Endodermal cell (in vitro differentiated cells): Measurements from ENCODE around the gene LPIN1. TPM values are rescaled to one million over a fixed set of nuclear protein-coding genes. Genes with fewer than 3 reads are reported as not detected.

ENCODE experiments used
- DNase-seq: peaks from one replicate; pipeline ENCODE4 v3.0.0-alpha.2; 2017
- H3K27ac ChIP-seq: 2 replicates; pipeline ENCODE4 v1.5.1; 2013; ENCODE audit warnings: mild to moderate bottlenecking, low read depth, low read length, moderate library complexity
- H3K27me3 ChIP-seq: 2 replicates; pipeline ENCODE4 v1.6.1; 2013; ENCODE audit warnings: mild to moderate bottlenecking, low read length, moderate library complexity; ENCODE audit not compliant: insufficient read depth, control insufficient read depth, poor library complexity, severe bottlenecking
- H3K36me3 ChIP-seq: 2 replicates; pipeline ENCODE4 v1.7.0; 2013; ENCODE audit warnings: mild to moderate bottlenecking, low read length, moderate library complexity; ENCODE audit not compliant: control insufficient read depth, insufficient read depth
- H3K4me1 ChIP-seq: one replicate; pipeline ENCODE4 v1.7.0; 2013; ENCODE audit warnings: low read length; ENCODE audit not compliant: control insufficient read depth, insufficient read depth
- H3K4me3 ChIP-seq: 2 replicates; pipeline ENCODE4 v1.5.1; 2013; ENCODE audit warnings: mild to moderate bottlenecking, low read length, moderate library complexity
- H3K9ac ChIP-seq: 2 replicates; pipeline ENCODE4 v1.6.1; 2013; ENCODE audit warnings: mild to moderate bottlenecking, low read length, moderate library complexity; ENCODE audit not compliant: poor library complexity, severe bottlenecking; ENCODE audit errors: extremely low read depth
- H3K9me3 ChIP-seq: 2 replicates; pipeline ENCODE4 v1.6.1; 2013; ENCODE audit warnings: mild to moderate bottlenecking, low read length, moderate library complexity; ENCODE audit not compliant: control insufficient read depth
- H3K27ac Mint-ChIP-seq: 2 replicates; pipeline ENCODE4 v1.8.0; 2020; ENCODE audit warnings: mixed read lengths
- H3K27me3 Mint-ChIP-seq: 2 replicates; pipeline ENCODE4 v1.8.0; 2021; ENCODE audit warnings: mild to moderate bottlenecking, mixed read lengths; ENCODE audit not compliant: insufficient read depth
- H3K36me3 Mint-ChIP-seq: 2 replicates; pipeline ENCODE4 v1.8.0; 2020; ENCODE audit warnings: low read depth, mixed read lengths
- H3K4me1 Mint-ChIP-seq: 2 replicates; pipeline ENCODE4 v1.8.0; 2020; ENCODE audit warnings: mixed read lengths
- H3K4me3 Mint-ChIP-seq: 2 replicates; pipeline ENCODE4 v1.8.0; 2020; ENCODE audit warnings: mild to moderate bottlenecking, moderate library complexity, mixed read lengths
- H3K9me3 Mint-ChIP-seq: 2 replicates; pipeline ENCODE4 v1.8.0; 2020; ENCODE audit warnings: mild to moderate bottlenecking, mixed read lengths
- WGBS, 2 experiments: methylation state at CpG; one replicate each; pipeline versions ENCODE4 v1.1.5 to v1.1.7; 2013; ENCODE audit warnings: missing lambda C conversion rate in 2 of 2, mixed read lengths in 1 of 2; ENCODE audit not compliant: insufficient coverage in 1 of 2, insufficient read length in 1 of 2; 5-methylcytosine and 5-hydroxymethylcytosine counted together
- total RNA-seq, 2 donors: library from RNA; stranded (reverse); fragmentation: NEBNext Ultra II Directional in 1 of 2; extraction: Animal tissue kit (Norgen Biotek cat#: 25700) in 1 of 2; gene quantifications; 2 replicates in 1 of 2; 3 replicates in 1 of 2; pipeline ENCODE4 v1.2.1, GENCODE V29; 2021
- TF ChIP-seq, protein P1 (sequence below): fragments of 200-600 bp; sonication (generic); conservative IDR thresholded peaks from 2 replicates; pipeline ENCODE4 v1.5.0; 2021; ENCODE audit warnings: antibody characterized with exemption, mild to moderate bottlenecking

Gene LPIN1
- total RNA-seq, 2 donors from 2014 or later, result 23.9 to 24.3 TPM

- TF ChIP-seq, protein P1, sequence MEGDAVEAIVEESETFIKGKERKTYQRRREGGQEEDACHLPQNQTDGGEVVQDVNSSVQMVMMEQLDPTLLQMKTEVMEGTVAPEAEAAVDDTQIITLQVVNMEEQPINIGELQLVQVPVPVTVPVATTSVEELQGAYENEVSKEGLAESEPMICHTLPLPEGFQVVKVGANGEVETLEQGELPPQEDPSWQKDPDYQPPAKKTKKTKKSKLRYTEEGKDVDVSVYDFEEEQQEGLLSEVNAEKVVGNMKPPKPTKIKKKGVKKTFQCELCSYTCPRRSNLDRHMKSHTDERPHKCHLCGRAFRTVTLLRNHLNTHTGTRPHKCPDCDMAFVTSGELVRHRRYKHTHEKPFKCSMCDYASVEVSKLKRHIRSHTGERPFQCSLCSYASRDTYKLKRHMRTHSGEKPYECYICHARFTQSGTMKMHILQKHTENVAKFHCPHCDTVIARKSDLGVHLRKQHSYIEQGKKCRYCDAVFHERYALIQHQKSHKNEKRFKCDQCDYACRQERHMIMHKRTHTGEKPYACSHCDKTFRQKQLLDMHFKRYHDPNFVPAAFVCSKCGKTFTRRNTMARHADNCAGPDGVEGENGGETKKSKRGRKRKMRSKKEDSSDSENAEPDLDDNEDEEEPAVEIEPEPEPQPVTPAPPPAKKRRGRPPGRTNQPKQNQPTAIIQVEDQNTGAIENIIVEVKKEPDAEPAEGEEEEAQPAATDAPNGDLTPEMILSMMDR, result no peak
- H3K27me3 Mint-ChIP-seq, result no peaks in the 10 kb centered on the region
- Histone ChIP-seq H3K27ac (no peak overlapping the region), H3K9ac (no peak overlapping the region), H3K9me3 (peaks cover 9% of the 10 kb centered on the region), H3K4me1 (peaks cover 11% of the 10 kb centered on the region), H3K27me3 (no peaks in the 10 kb centered on the region), H3K36me3 (no peaks in the 10 kb centered on the region), H3K4me3 (no peak overlapping the region)
- H3K9me3 Mint-ChIP-seq, result no peaks in the 10 kb centered on the region
- no peaks in the 10 kb centered on the region for H3K36me3 Mint-ChIP-seq
- H3K4me1 Mint-ChIP-seq, result peaks cover 18% of the 10 kb centered on the region
- H3K27ac Mint-ChIP-seq, result no peak overlapping the region
- DNase-seq, result peak; percentile 41
- H3K4me3 Mint-ChIP-seq, result no peak overlapping the region
- 89 to 90% methylated on average over 8 of the region's 8 CpGs for WGBS, 2 experiments
These were observed 123.1 kb downstream of the LPIN1 start for GRCh38 chr2:11869391-11869991.

DNA sequence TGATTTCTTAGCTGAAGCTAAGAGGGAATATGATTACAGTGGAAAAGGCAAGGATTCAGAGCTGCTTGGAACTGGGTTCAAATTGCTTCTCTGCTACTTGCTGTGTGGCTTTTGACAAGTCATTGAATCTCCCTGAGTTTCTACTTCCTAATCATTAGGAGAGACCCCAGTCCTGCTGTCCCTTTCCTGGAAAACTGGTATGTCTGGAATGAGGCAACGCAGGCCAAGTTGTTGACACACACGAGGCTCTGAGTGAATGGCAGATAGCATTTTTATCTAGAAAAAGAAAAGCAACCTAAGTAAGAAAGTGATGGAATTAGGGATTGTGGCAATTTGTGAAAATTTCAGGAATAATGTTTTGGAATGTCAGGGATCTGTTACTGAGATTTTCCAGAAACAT, 123.6 kb downstream of the LPIN1 start:
- 44 to 57% methylated on average over 2 of the region's 2 CpGs for WGBS, 2 experiments
- Histone ChIP-seq H3K4me3 (no peak overlapping the region), H3K36me3 (no peaks in the 10 kb centered on the region), H3K9me3 (peaks cover 9% of the 10 kb centered on the region), H3K27me3 (no peaks in the 10 kb centered on the region), H3K27ac (no peak overlapping the region), H3K9ac (no peak overlapping the region), H3K4me1 (peaks cover 11% of the 10 kb centered on the region)
- Mint-ChIP-seq H3K9me3 (no peaks in the 10 kb centered on the region), H3K4me3 (no peak overlapping the region), H3K27me3 (no peaks in the 10 kb centered on the region), H3K4me1 (peaks cover 20% of the 10 kb centered on the region), H3K36me3 (no peaks in the 10 kb centered on the region), H3K27ac (no peak overlapping the region)
- DNase-seq, result no peak
- TF ChIP-seq, protein P1, result no peak

GRCh38 chr2:11870584-11870983, 124.2 kb downstream of the LPIN1 start:
- H3K4me1 ChIP-seq, result peaks cover 11% of the 10 kb centered on the region
- H3K27ac ChIP-seq, result no peak overlapping the region
- TF ChIP-seq, protein P1, result no peak
- Mint-ChIP-seq H3K4me3 (no peak overlapping the region), H3K27ac (no peak overlapping the region), H3K27me3 (no peaks in the 10 kb centered on the region), H3K4me1 (peaks cover 25% of the 10 kb centered on the region), H3K36me3 (no peaks in the 10 kb centered on the region), H3K9me3 (no peaks in the 10 kb centered on the region)
- H3K36me3 ChIP-seq, result no peaks in the 10 kb centered on the region
- no peak overlapping the region for H3K4me3 ChIP-seq
- no peak overlapping the region for H3K9ac ChIP-seq
- peaks cover 9% of the 10 kb centered on the region for H3K9me3 ChIP-seq
- no peaks in the 10 kb centered on the region for H3K27me3 ChIP-seq
- 92 to 96% methylated on average over 3 to 5 of the region's 5 CpGs for WGBS, 2 experiments
- DNase-seq, result no peak
